ENCODE measurements around the gene UBE2L5.

Gene UBE2L5

GRCh38 chr13:30477346-30478195, 55.3 kb downstream of the UBE2L5 start:
- DNase-seq (ENCODE audit: low read depth), result no peak
